Endothelial cell (in vitro differentiated cells): ENCODE results near the gene KIAA1217. TPM values are rescaled to one million over a fixed set of nuclear protein-coding genes. Genes with fewer than 3 reads are reported as not detected.

Experiments
- DNase-seq: peaks from one replicate; pipeline ENCODE4 v3.0.0; 2021; ENCODE audit warnings: low spot score
- H3K27ac Mint-ChIP-seq: one replicate; pipeline ENCODE4 v1.8.0; 2021; ENCODE audit warnings: mixed read lengths, inconsistent platforms; ENCODE audit not compliant: unreplicated experiment
- H3K27me3 Mint-ChIP-seq: one replicate; pipeline ENCODE4 v1.8.0; 2021; ENCODE audit warnings: mild to moderate bottlenecking, moderate library complexity, mixed read lengths, inconsistent platforms; ENCODE audit not compliant: unreplicated experiment
- H3K36me3 Mint-ChIP-seq: one replicate; pipeline ENCODE4 v1.8.0; 2021; ENCODE audit warnings: mild to moderate bottlenecking, low read depth, mixed read lengths, inconsistent platforms; ENCODE audit not compliant: unreplicated experiment
- H3K4me1 Mint-ChIP-seq: one replicate; pipeline ENCODE4 v1.8.0; 2021; ENCODE audit warnings: mild to moderate bottlenecking, mixed read lengths, inconsistent platforms; ENCODE audit not compliant: unreplicated experiment
- H3K4me3 Mint-ChIP-seq: one replicate; pipeline ENCODE4 v1.8.0; 2021; ENCODE audit warnings: mild to moderate bottlenecking, mixed read lengths, inconsistent platforms; ENCODE audit not compliant: unreplicated experiment
- H3K9me3 Mint-ChIP-seq: one replicate; pipeline ENCODE4 v1.8.0; 2021; ENCODE audit warnings: mixed read lengths, inconsistent platforms; ENCODE audit not compliant: unreplicated experiment
- CTCF ChIP-seq: fragments of 200-600 bp; sonication (generic); IDR thresholded peaks from one replicate; pipeline ENCODE4 v1.5.0; 2021; ENCODE audit warnings: antibody characterized with exemption; ENCODE audit not compliant: unreplicated experiment
- total RNA-seq: library from RNA; stranded (reverse); fragmentation: NEBNext Ultra II Directional; extraction: Animal tissue kit (Norgen Biotek cat#: 25700); gene quantifications from one replicate; pipeline ENCODE4 v1.2.1, GENCODE V29; 2021; ENCODE audit not compliant: unreplicated experiment

KIAA1217 gene
- total RNA-seq, 1 donor from 2014 or later: 70.8 TPM

DNA sequence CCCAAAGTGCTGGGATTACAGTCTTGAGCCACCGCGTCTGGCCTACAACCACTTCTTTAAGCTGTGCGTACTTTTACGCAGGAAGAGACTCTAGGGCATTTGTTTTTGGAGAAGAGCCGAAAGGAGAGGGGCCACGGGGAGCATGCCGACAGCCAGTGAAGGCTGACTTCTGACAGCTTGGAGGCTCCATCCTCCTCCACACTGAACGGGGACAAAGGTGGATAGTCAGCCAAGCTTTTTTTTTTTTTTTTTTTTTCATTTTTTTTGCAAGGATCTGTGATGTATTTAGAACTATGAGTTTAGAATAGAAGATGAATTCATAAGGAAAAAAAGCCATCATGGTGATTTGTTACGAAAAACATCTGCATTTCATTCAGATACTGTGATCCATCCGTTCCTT is 293.1 kb downstream of the KIAA1217 start:
- no peak overlapping the region for H3K4me3 Mint-ChIP-seq
- no peak overlapping the region for H3K27ac Mint-ChIP-seq
- no peak for TF ChIP-seq CTCF
- peaks cover 3% of the 10 kb centered on the region for H3K4me1 Mint-ChIP-seq
- H3K27me3 Mint-ChIP-seq: peaks cover 2% of the 10 kb centered on the region
- H3K36me3 Mint-ChIP-seq: peaks cover 21% of the 10 kb centered on the region
- H3K9me3 Mint-ChIP-seq: no peaks in the 10 kb centered on the region
- no peak for DNase-seq

GRCh38 chr10:24502801-24503460 is 294.0 kb downstream of the KIAA1217 start:
- H3K4me1 Mint-ChIP-seq: no peaks in the 10 kb centered on the region
- H3K4me3 Mint-ChIP-seq: no peak overlapping the region
- no peaks in the 10 kb centered on the region for H3K9me3 Mint-ChIP-seq
- H3K27me3 Mint-ChIP-seq: peaks cover 1% of the 10 kb centered on the region
- DNase-seq: no peak
- H3K27ac Mint-ChIP-seq: peak overlapping the region; percentile 27
- peaks cover 21% of the 10 kb centered on the region for H3K36me3 Mint-ChIP-seq
- TF ChIP-seq CTCF: no peak

DNA sequence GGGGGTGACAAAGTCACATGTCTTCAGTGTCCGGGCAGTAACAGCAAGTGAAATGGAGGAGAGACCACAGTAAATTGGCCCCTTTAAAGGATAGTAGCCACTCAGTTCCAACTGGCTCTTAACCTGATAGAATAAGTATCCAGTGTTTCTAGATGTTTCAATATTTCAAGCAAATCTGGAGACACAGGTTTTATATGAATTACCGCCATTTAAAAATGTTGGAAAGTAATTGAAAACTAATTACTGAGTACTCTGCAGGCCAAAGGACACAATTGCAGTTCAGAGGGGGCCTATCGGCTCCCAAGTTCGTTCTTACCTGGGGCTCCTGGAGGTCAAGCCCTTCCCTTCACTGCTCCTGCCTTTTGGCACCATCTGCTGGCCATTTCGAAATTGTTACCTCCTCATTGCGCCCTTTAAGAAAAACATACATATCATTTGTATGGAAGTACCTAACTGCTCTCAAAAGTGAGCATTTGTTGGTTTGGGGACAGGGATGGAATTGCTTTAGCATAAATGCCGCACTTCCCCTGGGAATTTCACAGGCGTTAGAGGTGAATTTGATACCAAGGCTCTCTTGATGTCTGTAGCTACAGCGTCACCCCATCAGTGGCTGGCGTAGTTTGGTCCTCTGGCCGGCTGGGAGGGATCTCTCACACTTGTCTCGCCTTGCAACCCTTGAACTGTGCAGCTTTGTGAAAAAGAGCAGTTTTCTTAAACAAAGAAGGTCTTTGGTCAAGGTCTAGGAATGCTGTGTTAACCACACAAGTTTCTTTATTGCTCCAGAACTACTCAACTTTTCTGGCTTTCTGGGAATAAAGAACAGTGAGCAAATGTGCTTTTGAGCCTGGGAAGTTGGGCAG is 294.8 kb downstream of the KIAA1217 start:
- Mint-ChIP-seq H3K4me3 (no peak overlapping the region), H3K27ac (peak overlapping the region; percentile 27), H3K36me3 (peaks cover 21% of the 10 kb centered on the region), H3K27me3 (peaks cover 1% of the 10 kb centered on the region), H3K9me3 (no peaks in the 10 kb centered on the region), H3K4me1 (no peaks in the 10 kb centered on the region)
- peak; percentile 60 for TF ChIP-seq CTCF
- peak; percentile 54 for DNase-seq

DNA sequence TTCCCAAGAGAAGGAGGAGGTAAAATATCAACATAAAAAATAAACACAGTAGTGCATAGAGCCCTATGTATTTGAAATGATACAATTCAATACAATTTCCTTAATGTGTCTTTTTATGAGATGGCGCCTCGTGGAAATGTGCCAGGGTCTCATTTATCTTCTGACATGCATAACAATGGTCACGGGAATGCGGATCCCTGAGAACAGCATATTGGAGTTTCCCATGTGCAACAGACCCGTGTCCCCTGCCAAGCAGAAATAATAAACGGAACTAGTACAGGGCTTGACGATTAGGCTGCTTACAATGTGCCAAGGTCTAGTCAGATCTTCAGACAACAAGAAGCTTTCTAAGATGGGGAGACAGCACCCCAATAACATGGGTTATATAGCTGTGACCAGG is 296.8 kb downstream of the KIAA1217 start:
- no peak overlapping the region for H3K27ac Mint-ChIP-seq
- H3K9me3 Mint-ChIP-seq: no peaks in the 10 kb centered on the region
- DNase-seq: no peak

More for the DNA sequence above, 296.8 kb downstream of the KIAA1217 start:
- H3K36me3 Mint-ChIP-seq: peaks cover 13% of the 10 kb centered on the region
- no peak for TF ChIP-seq CTCF
- no peaks in the 10 kb centered on the region for H3K27me3 Mint-ChIP-seq
- H3K4me1 Mint-ChIP-seq: no peaks in the 10 kb centered on the region
- no peak overlapping the region for H3K4me3 Mint-ChIP-seq
